GM19397 (cell line): ENCODE measurements around the gene GPR142.

Source experiments
- ATAC-seq: cut with Tn5 transposase; IDR thresholded peaks from one replicate; pipeline ENCODE4 v1.9.1; 2021; ENCODE audit warnings: mild to moderate bottlenecking, moderate library complexity; ENCODE audit not compliant: unreplicated experiment

GPR142 gene

GRCh38 chr17:74368341-74369081 lies 1.2 kb downstream of the GPR142 start:
- ATAC-seq, result no peak

- no peak for ATAC-seq
These were observed 1.9 kb downstream of the GPR142 start for GRCh38 chr17:74369221-74369620.

GRCh38 chr17:74369665-74370490 lies 2.6 kb downstream of the GPR142 start:
- no peak for ATAC-seq

DNA sequence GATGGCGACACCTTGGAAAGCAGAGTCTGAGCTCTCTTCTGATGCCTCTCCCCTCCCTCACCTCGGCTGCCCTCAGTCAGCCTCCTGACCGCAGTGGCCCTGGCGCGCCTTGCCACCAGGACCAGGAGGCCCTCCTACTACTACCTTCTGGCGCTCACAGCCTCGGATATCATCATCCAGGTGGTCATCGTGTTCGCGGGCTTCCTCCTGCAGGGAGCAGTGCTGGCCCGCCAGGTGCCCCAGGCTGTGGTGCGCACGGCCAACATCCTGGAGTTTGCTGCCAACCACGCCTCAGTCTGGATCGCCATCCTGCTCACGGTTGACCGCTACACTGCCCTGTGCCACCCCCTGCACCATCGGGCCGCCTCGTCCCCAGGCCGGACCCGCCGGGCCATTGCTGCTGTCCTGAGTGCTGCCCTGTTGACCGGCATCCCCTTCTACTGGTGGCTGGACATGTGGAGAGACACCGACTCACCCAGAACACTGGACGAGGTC lies 4.4 kb downstream of the GPR142 start:
- no peak for ATAC-seq

DNA sequence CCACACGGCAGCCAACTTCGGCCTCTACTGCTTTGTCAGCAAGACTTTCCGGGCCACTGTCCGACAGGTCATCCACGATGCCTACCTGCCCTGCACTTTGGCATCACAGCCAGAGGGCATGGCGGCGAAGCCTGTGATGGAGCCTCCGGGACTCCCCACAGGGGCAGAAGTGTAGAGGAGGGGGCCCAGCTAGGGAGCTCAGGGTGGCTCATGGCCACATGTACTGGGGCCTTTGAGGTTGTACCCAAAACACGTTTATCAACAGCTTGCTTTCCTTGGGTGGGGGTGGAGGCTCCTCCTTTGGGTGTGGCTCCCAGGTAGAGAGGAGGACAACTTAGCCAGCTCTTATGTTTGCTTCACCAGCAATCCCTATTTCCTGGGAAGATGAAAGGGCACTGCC lies 5.1 kb downstream of the GPR142 start:
- no peak for ATAC-seq

DNA sequence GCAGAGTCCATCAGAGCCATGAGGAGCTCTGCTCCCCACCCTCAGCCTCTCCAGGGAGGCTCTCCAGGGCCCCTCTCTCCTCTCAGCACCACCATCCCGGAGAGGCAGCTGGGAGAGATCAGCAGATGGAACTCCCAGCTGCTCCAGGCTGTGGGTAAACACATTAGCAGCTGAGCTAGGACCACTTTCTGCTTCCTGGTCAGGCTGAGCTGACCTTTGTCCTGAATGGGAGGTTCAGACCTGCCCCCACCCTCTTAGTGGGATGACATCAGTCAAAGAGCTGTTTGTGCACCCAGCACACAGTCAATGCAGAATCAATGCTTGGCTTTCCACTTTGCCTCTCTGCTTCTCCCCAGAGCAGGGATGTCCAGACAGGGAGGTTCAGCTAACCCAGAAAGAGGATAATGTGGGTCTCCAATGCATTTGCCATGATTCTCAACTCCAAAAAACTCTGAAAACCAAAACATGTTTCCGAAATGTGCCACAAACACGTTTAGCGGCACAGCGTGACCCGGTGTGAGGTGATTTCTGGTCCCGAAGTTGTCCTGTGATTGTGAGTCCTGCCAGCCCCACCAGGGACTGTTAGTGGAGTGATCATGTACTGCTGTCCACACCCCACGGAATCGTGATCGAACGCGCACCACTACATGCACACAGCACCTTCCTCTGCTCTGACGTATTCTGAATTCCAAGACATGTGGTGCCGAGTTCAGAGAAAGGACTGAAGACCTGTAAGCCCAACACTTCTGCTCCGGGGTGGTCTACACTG lies 6.7 kb downstream of the GPR142 start:
- no peak for ATAC-seq

DNA sequence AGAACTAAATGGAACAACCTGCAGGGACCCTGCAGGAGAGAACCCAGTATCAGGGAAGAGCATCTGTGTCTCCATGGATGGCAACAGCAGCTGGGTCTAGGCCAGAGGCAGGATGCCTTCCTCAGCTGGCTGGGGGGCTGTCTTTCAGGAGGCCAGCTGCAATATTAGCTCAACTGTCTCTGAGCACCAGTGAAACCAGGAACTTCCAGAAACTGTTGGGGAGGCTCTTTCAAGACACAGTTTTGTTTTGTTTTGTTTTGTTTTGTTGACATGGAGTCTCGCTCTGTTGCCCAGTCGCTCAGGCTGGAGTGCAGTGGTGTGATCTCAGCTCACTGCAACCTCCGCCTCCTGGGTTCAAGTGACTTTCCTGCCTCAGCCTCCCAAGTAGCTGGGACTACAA lies 7.6 kb downstream of the GPR142 start:
- ATAC-seq, result no peak

GRCh38 chr17:74379495-74380085 lies 12.3 kb downstream of the GPR142 start:
- peak; percentile 64 for ATAC-seq

- no peak for ATAC-seq
These were observed 13.0 kb downstream of the GPR142 start for GRCh38 chr17:74380086-74380958.

DNA sequence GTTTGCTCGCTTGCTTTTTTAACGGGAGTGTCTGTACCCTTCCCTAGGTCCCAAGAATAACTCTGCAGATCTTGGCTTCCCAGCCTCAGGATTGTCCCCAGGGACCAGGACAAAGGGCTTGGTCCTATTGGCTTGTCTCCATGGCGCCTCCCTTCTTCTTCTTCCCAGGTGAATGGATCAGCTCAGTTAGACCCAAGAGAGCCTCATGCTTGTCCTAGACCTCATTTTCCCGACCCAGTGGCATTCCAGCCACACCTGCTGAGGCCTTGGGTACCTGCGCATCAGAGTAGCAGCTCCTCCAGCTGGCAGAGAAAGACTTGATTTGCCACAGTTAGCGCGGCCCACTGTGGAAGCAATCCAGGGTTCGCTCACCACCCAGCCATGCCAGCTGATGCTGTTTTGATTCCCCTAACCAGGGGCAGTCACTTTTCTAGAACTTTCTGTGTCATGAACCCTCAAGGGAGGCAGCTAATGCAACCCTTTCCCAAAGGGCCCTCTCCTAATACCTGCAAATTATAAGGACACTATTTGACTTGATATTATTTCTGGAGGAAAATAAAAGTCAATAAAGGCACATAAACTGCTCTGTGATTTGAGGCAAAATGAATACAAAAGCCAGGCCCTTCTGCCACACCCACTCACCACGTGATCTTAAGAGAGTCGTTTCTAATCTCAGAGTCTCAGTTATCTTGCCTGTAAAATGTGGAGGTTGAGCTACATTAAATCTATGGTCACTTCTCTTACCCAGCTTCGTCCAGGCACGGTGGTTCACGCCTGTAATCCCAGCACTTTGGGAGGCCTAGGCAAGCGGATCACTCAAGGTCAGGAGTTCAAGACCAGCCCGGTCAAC lies 13.9 kb downstream of the GPR142 start:
- ATAC-seq, result no peak

- ATAC-seq, result no peak
These were observed 15.8 kb downstream of the GPR142 start for GRCh38 chr17:74383141-74383540.

- no peak for ATAC-seq
These were observed 17.9 kb downstream of the GPR142 start for GRCh38 chr17:74385201-74385600.

DNA sequence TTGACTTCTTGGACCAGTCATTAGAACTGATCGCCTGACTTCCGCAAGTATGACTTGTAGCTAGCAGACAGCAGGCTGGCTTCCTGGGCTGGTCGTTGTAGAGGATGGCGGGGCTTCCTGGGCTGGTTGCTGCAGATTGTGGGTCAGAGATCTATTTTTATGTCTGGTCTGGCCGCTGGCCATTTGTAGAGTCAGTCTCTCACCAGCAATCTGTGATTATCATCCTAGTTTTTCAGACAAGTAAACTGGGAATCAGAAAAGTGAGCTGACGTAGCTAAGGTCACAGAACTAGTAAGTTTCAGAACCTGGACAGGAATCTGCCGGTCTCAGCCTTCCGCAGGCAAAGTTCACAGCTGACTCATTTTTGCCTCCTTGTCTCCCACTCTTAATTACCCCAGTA lies 19.1 kb downstream of the GPR142 start:
- no peak for ATAC-seq

GRCh38 chr17:74387365-74388218 lies 20.3 kb downstream of the GPR142 start:
- no peak for ATAC-seq

DNA sequence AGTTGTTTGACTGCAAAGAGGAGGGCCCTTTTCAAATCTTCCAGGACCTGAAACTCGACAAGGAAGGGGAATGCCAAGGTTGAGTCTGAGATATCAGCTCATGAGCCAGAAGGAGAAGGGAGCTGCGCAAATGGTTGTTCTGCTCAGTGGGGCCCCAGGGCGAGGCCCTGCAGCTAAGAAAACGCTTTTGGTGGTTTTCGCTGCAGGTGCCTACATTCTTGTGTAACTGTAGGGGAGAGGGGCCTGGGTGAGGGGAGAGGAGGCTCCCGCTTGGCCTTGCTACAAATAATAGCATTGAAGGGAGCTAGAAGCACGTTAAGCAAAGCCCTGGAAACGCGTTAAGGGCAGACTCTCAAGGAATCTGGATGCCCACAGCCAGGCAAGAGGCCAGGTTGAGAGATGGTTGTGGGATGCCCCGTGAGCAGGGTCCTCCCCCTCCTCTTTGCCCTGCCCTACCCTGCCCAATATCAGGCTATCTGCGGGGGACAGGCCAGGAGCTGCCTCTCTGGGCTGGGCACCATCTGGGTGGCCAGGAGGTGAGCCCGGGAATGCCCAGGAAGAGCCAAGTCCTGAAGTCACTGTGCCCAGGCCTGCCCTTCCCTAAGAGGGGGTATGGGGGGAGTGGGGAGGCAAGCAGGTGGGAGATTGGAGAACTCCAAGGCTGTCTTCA lies 21.9 kb downstream of the GPR142 start:
- ATAC-seq, result no peak

DNA sequence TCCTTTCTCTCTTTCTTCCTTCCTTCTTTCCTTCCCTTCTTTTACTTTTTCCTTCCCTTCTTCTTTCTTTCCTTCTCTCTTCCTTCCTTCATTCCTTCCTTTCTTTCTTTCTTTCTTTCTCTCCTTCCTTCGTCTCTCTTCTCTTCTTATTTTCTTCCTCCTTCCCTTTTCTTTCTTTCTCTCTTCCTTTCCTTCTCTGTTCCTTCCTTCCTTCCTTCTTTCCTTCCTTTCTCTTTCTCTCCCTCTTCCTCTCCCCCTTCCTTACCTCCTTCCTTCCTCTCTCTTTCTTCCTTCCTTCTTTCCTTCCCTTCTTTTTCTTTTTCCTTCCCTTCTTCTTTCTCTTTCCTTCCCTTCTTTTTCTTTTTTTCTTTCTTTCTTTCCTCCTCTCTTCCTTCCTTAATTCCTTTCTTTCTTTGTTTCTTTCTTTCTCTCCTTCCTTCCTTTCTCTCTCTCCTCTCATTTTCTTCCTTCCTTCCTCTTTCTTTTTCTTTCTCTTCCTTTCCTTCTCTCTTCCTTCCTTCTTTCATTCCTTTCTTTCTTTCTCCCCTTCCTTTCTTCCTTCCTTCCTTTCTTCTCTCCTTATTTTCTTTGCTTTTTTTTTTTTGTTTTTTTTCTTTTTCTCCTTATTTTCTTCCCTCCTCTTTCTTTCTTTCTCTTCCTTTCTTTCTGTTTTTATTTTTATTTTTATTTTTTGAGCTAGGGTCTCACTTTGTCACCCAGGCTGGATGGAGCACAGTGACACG lies 22.8 kb downstream of the GPR142 start:
- no peak for ATAC-seq
